Epithelial cell of prostate (primary cell): ENCODE measurements around the gene SLC9A9.

ENCODE experiments used
- DNase-seq: peaks from one replicate; pipeline ENCODE4 v3.0.0-alpha.2; 2011; ENCODE audit warnings: low read depth, low spot score
- H3K27ac ChIP-seq: fragments of 450-650 bp; 2 replicates; pipeline ENCODE4 v1.5.1; 2017; ENCODE audit warnings: mild to moderate bottlenecking

Gene SLC9A9

GRCh38 chr3:143771258-143771657 lies 77.0 kb downstream of the SLC9A9 start:
- no peak overlapping the region for H3K27ac ChIP-seq
- no peak for DNase-seq

DNA sequence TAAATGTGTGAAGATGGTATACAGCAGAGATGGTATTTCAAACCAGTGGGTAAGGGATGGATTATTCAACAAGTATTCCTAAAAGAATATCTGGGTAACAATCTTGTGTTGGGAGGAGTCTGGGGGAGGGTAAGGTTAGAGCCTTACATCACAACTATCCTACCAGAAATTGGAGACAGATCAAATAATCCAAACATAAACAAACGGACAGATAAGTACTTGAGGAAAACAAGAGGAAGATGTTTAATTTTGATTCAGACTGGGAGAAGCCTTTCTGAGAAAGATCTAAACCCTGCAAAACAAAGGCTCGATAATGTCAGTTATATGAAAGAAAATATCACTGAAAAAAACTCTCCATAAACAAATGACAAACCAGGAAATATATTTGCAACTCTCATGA lies 77.9 kb downstream of the SLC9A9 start:
- no peak for DNase-seq
- H3K27ac ChIP-seq: no peak overlapping the region

DNA sequence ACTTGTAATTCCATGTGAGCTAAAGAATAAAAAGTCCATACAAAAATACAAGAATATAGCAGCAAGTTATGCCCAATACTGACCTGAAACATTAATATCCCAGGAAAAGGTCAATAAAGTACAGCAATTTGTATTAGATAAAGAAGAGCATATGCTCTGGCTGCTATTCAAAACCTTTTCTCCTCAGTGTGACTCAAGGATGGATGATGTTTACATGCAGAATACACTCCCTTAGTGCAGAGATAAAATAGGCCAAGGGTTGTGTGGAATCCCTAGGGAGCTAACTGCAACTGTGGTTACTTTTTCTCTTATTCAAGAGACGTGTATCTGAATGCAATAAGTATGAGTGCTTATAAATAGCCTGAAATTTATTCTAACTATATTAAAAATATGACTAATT lies 78.7 kb downstream of the SLC9A9 start:
- H3K27ac ChIP-seq: no peak overlapping the region
- no peak for DNase-seq

DNA sequence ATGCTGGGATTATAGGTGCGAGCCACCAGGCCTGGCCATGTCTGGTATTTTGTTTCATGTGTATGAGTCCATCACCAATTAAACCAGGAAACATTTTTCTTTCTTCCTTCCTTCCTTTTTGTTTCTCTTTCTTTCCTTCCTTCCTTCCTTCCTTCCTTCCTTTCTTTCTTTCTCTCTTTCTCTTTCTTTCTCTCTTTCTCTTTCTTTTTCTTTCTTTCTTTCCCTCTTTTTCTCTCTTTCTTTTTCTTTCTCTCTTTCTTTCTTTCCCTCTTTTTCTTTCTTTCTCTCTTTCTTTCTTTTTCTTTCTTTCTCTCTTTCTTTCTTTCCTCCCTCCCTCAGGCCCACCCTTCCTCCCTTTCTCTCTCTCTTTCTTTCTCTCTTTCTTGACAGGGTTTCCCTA lies 83.4 kb downstream of the SLC9A9 start:
- no peak for DNase-seq
- no peak overlapping the region for H3K27ac ChIP-seq

GRCh38 chr3:143763564-143764162 lies 84.6 kb downstream of the SLC9A9 start:
- no peak overlapping the region for H3K27ac ChIP-seq
- no peak for DNase-seq

DNA sequence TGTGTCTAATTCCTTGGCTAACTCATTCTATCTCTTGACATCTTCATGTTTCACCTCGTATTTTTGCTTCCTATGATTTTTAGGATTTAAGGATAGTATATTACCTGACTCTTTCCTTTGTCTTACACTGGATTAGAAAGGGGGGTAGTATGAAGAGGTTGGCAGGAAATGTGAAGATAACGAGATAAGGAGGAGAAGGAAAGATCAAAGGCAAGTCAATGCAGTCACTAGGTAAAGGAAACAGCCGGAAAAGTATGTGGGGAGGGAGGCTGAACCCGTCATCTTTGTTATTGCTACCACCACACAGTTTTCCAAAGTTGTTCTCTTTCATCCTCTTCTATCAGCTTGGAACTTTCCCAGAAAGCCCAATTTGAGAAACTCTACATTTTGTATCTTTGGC lies 90.6 kb downstream of the SLC9A9 start:
- DNase-seq: no peak
- no peak overlapping the region for H3K27ac ChIP-seq

- H3K27ac ChIP-seq: no peak overlapping the region
- DNase-seq: no peak
Observed at GRCh38 chr3:143755978-143756377, 92.3 kb downstream of the SLC9A9 start.

DNA sequence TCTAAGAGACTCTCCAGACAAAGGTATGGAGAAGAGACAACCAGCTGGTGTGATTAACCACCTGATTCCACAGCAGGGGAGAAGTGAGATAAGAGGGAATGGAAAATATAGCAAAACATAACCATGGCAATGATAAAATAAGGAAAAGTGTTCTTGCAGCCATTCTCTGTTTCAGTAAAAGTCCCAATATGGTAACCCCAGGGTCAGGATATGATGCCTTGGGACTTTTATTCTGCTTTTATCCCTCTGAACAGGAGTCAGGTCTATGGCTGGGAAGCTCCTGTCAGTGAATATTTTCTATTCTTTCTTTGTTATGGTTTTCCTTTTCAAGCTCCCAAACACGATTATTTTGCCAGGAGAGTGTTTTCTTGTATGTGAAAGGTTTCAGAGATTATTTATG lies 94.2 kb downstream of the SLC9A9 start:
- H3K27ac ChIP-seq: no peak overlapping the region
- DNase-seq: no peak

DNA sequence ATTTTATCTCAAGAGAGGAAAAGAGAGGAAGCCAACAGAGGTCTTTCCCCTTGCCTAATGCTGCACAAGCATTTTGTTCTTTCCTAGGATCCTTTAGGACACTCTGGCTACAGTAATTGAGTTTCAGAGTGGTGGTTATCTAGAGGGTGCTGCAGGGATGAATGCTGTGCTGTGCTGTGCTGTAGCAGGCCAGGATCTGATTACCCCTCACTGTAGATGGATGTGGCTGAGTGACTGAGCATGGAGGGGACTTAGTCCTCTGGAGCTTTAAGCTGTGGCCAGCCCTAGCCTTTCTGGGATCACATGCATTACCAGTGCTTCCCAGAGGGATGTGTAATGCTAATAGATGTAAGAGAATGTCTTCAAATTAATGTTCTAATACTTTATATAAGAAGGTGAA lies 94.8 kb downstream of the SLC9A9 start:
- H3K27ac ChIP-seq: no peak overlapping the region
- DNase-seq: no peak

GRCh38 chr3:143753006-143753405 lies 95.3 kb downstream of the SLC9A9 start:
- H3K27ac ChIP-seq: no peak overlapping the region
- no peak for DNase-seq

DNA sequence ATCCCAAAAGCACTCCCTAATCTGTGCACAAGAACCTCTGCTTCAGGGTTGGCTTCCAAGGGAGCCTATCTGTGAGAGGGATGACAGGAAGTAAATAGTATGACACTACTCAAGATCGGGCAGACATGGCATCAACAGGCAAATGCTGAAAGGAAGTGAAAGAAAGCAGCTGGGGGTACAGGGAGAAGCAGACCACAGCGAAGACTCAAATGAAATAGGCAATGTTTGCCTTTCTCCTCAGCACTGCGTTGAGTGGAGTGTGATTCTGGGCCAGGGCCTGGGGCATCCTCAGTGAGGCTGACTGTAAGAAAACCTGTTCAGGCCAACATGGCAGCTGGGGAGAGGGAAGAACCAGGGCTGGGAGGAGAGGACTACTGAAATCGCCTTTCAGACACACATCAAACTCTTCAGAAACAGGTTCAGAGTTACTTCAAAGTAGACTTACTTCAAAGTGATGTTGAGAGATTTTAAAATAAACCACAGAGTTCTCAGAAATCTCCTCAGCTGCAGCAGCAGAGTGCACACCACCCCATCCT lies 96.6 kb downstream of the SLC9A9 start:
- DNase-seq: no peak
- H3K27ac ChIP-seq: no peak overlapping the region

DNA sequence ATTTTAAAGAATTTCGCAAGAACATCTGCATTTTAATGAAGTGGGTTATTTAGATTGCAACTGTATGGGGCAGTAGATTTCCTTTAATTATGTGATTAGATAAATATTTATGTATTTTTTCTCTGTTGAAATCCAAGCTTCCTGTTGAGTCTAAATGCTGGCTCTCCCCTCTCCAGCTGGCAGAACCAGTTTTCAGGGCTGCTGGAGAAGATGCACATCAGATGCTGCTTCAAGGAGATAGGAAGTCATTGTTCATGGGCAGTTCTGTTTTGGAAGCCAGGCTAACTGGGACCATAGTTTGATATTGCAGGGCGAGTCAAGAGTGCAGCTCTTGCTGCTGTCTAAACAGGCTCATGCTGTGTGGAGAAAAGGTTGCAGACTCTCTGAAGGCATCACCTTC lies 97.4 kb downstream of the SLC9A9 start:
- no peak for DNase-seq
- H3K27ac ChIP-seq: no peak overlapping the region

GRCh38 chr3:143749926-143750325 lies 98.3 kb downstream of the SLC9A9 start:
- no peak for DNase-seq

DNA sequence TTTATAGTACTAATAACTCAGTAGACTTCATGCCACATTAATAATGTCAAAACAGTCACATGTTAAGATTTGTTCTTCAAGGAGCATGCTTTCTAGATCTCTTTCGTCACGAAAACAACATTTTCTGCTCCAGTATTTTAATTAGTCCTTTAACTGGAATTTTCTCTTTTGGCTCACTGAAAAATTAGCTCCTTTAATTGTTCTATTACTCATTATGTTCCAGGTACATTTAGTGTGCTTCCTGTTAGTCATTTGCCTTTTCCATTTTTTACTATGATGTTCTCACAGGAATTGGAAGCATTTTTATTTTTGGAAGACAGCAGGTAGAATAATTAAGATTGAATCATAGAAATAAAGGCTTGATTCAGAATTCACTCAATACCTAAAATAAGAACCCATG lies 111.2 kb downstream of the SLC9A9 start:
- no peak for DNase-seq
- H3K27ac ChIP-seq: peak overlapping the region; percentile 88

More at GRCh38 chr3:143749926-143750325, 98.3 kb downstream of the SLC9A9 start:
- no peak overlapping the region for H3K27ac ChIP-seq

DNA sequence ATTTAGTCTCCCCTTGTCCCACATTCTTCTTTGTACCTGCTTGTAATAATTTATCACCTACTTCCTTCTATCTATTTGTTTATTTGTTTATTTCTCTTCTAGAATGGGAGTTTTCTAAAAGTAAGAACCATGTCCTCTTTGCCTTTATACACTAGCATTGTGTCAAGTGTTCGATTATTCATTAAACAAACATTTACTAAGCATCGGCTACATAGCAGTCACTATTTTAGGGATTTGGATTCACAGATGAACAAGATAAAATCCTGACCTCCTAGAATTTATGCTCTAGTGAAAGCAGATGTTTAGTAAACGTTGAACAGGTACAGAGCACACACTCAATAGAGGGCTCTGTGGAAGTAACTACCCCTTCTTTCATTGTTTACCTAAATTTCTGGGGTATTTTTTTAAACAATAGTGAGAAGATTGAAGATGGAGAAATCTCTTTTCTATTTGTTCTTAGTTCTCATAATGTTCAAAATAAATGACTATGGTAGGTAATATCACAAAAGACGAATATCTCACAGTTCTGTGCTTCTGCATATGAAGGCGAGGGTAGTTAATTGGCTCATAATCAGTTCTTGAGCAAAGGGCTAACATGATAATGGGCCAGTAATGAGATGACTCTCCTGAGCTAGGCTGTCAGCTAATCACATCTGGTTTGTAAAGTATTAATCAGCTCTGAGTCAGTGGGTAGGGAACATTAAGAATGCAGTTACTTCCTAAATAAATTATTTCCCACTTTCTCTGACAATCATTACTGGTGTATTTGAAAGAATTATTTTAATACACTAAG lies 111.9 kb downstream of the SLC9A9 start:
- H3K27ac ChIP-seq: peak overlapping the region; percentile 88

DNA sequence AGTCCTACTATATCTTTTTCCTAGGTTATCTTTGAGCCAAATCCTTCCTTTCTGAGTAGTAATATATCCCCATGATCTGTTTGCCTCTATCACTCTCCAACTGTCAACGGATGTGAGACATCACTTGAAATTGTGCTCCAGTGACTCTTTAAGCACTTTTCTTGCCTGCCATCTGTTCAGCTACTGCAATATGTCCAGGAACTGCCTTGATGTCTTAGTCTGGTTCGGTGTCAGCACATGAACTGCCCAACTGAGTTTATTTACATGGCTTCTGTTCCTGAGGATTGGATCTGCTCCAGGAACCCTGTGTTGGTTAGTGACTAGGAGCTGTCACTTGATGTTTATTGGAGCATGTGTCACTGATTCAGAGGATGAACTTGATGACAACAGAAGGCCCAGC lies 116.5 kb downstream of the SLC9A9 start:
- DNase-seq: no peak
- H3K27ac ChIP-seq: no peak overlapping the region

More for the DNA sequence above, 111.9 kb downstream of the SLC9A9 start:
- DNase-seq: peak; percentile 22

DNA sequence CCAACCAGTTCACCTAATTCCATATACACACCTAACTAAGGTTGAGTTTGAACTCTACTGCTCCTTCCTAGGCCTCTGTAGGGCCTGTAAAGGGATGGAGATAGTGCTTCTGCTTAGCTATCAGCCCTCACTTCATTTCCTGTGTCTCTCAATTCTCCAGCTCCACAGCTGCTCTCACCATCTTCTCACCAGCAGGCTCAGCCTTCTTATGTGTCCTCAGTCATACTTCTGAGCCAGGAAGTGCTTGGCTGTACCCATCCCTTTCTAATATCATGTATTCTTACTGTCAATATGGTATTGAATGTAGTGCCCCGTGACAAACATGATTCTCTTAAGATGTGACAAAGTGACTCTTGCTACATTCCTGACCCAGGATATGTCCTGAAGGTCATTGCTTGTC lies 116.9 kb downstream of the SLC9A9 start:
- no peak overlapping the region for H3K27ac ChIP-seq
- no peak for DNase-seq

GRCh38 chr3:143727391-143727790 lies 120.9 kb downstream of the SLC9A9 start:
- no peak for DNase-seq
- H3K27ac ChIP-seq: no peak overlapping the region

DNA sequence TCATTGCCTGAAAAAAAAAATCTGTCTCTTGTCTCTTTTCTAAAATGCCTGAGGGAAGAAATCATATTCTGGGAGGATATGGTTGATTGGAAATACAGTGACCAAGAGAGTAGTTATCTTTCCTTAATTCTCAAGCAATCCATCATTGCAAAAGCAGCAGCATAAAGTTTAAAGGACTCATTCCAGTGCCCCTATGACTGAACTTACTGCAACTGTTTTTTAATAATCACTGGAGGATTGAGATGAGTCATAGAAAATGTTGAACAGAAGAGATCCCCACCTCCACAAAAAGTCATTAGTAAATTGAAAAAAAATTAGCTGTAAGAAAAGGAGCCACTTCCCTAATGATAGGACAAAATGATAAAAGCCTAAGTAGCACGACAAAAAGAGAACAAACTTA lies 121.5 kb downstream of the SLC9A9 start:
- H3K27ac ChIP-seq: no peak overlapping the region
- no peak for DNase-seq

DNA sequence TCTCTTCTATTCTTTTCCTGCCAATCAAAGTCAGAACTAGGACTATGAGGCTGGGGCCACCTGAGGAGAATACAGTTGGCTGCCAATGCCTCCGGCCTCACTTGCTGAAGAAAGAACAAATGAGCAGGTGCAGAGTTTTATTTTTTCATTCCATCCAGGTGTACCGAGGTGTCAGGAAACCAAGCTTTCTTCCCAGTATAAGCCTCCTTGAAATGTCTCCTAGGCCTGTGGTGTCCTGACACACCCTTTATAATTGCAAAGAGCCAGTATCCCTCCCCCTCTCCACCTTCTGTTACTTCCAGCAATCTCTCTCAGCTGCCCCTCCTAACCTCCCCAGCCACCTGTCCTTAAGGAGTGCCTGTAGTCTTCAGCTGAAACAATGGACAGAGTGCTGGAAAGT lies 127.9 kb downstream of the SLC9A9 start:
- no peak for DNase-seq
- no peak overlapping the region for H3K27ac ChIP-seq

DNA sequence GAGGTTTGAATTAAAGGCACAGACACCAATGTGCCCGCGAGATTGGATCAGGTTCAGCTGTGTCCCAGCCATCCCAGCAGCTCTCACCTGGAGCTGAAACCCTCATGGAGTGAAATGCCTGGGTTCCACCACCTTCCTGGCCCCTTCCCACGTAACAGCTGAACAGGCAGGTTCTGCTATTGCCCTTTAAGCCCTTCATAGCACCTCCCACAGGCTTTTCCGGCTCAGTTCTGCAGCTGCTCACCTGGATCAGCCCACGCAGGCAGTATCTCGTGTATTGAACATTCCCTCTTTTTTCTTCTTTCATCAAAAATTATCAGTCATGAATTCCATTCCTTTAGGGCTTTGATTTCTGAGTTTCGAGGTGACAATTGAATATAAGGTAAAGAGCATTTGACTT lies 129.8 kb downstream of the SLC9A9 start:
- no peak overlapping the region for H3K27ac ChIP-seq
- DNase-seq: no peak

DNA sequence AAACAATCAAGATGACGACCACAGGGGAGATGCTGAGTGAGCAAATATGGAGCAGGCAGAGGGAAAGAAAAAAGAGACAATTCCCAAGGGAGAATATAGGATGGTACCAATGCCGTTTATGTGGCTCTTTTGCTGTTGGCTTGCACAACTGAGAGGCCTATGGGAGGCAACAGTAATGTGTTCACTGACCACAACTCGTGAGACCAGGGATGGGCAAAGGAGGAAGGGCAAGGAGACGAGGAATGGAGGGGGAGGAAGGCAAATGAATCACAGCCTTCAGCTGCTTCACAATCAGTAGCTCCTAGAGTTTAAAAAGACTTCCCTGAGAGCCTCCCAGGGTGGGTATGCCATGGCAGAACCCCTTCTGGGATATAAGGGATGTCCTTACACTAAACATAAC lies 131.5 kb downstream of the SLC9A9 start:
- no peak for DNase-seq
- no peak overlapping the region for H3K27ac ChIP-seq
